HG03521 (cell line): ENCODE results near the gene HIGD1C.
"Not testable (repeated sequence)": the region's sequence is repeated elsewhere in the genome, so short reads cannot be mapped to it uniquely, and the experiment has no call there.

Experiments
- ATAC-seq: cut with Tn5 transposase; IDR thresholded peaks from one replicate; pipeline ENCODE4 v1.9.1; 2021; ENCODE audit warnings: mild to moderate bottlenecking, moderate library complexity; ENCODE audit not compliant: unreplicated experiment

HIGD1C gene

GRCh38 chr12:51013441-51013840 is 61.1 kb downstream of the HIGD1C start:
- no peak for ATAC-seq

GRCh38 chr12:51014467-51014866 is 62.1 kb downstream of the HIGD1C start:
- ATAC-seq: not testable (repeated sequence)

GRCh38 chr12:51017452-51017851 is 65.1 kb downstream of the HIGD1C start:
- ATAC-seq: no peak

GRCh38 chr12:51018956-51019355 is 66.6 kb downstream of the HIGD1C start:
- no peak for ATAC-seq

- no peak for ATAC-seq
Measured at GRCh38 chr12:51019927-51020326, 67.6 kb downstream of the HIGD1C start.
